ENCODE data around the gene DTD1.

DTD1 gene

GRCh38 chr20:18684775-18685174, 96.9 kb downstream of the DTD1 start:
- in situ Hi-C loops (cut with MboI; ENCODE audit: low pct_unique_long_range_greater_than_20kb, low sequenced_read_pairs, unreplicated experiment): no loop called here
- DNase-seq (ENCODE audit: low spot score): no peak
- TF ChIP-seq CTCF (IDR thresholded peaks at IDR 0.05; ENCODE audit: extremely low read depth, insufficient read depth, missing control alignments): no peak

GRCh38 chr20:18685406-18685805, 97.6 kb downstream of the DTD1 start:
- DNase-seq (ENCODE audit: low spot score): no peak
- TF ChIP-seq CTCF (IDR thresholded peaks at IDR 0.05; ENCODE audit: extremely low read depth, insufficient read depth, missing control alignments): no peak
- in situ Hi-C loops (cut with MboI; ENCODE audit: low pct_unique_long_range_greater_than_20kb, low sequenced_read_pairs, unreplicated experiment): no loop called here

- no peak for TF ChIP-seq CTCF (IDR thresholded peaks at IDR 0.05; ENCODE audit: extremely low read depth, insufficient read depth, missing control alignments)
- no peak for DNase-seq (ENCODE audit: low spot score)
- in situ Hi-C loops (cut with MboI; ENCODE audit: low pct_unique_long_range_greater_than_20kb, low sequenced_read_pairs, unreplicated experiment): no loop called here
Measured at GRCh38 chr20:18686696-18687095, 98.8 kb downstream of the DTD1 start.

GRCh38 chr20:18688676-18689075, 100.8 kb downstream of the DTD1 start:
- no peak for DNase-seq (ENCODE audit: low spot score)
- in situ Hi-C loops (cut with MboI; ENCODE audit: low pct_unique_long_range_greater_than_20kb, low sequenced_read_pairs, unreplicated experiment): no loop called here
- TF ChIP-seq CTCF (IDR thresholded peaks at IDR 0.05; ENCODE audit: extremely low read depth, insufficient read depth, missing control alignments): no peak

- no peak for TF ChIP-seq CTCF (IDR thresholded peaks at IDR 0.05; ENCODE audit: extremely low read depth, insufficient read depth, missing control alignments)
- DNase-seq (ENCODE audit: low spot score): no peak
- in situ Hi-C loops (cut with MboI; ENCODE audit: low pct_unique_long_range_greater_than_20kb, low sequenced_read_pairs, unreplicated experiment): no loop called here
Measured at GRCh38 chr20:18689557-18689956, 101.7 kb downstream of the DTD1 start.

- in situ Hi-C loops (cut with MboI; ENCODE audit: low pct_unique_long_range_greater_than_20kb, low sequenced_read_pairs, unreplicated experiment): no loop called here
- DNase-seq (ENCODE audit: low spot score): no peak
- no peak for TF ChIP-seq CTCF (IDR thresholded peaks at IDR 0.05; ENCODE audit: extremely low read depth, insufficient read depth, missing control alignments)
Measured at GRCh38 chr20:18692447-18692846, 104.6 kb downstream of the DTD1 start.

GRCh38 chr20:18694071-18694470, 106.2 kb downstream of the DTD1 start:
- no peak for TF ChIP-seq CTCF (IDR thresholded peaks at IDR 0.05; ENCODE audit: extremely low read depth, insufficient read depth, missing control alignments)
- in situ Hi-C loops (cut with MboI; ENCODE audit: low pct_unique_long_range_greater_than_20kb, low sequenced_read_pairs, unreplicated experiment): no loop called here
- no peak for DNase-seq (ENCODE audit: low spot score)
